ENCODE data around the gene WNT9A. TPM values are rescaled to one million over a fixed set of nuclear protein-coding genes. Genes with fewer than 3 reads are reported as not detected.

The WNT9A gene
- total and polyA plus RNA-seq, 2 of the 4 experiments (the other 2 are of a cell fraction), result 0.18 to 0.36 TPM

GRCh38 chr1:227996187-227996950 lies 48.6 kb upstream of the WNT9A start (continued):
- TF ChIP-seq MXI1 (IDR thresholded peaks at IDR 0.05; ENCODE audit: borderline replicate concordance, low read depth, low read length) (no peak), POLR2A (IDR thresholded peaks at IDR 0.05; ENCODE audit: low read depth, low read length) (no peak), RAD21 (IDR thresholded peaks at IDR 0.05; ENCODE audit: low read length) (no peak), SMC3 (IDR thresholded peaks at IDR 0.05; ENCODE audit: low read depth, low read length) (no peak), MAFK (IDR thresholded peaks at IDR 0.05; ENCODE audit: low read depth, low read length) (no peak), NFE2L2 (IDR thresholded peaks at IDR 0.05; ENCODE audit: low read depth, low read length) (no peak), CEBPB (IDR thresholded peaks at IDR 0.05; ENCODE audit: low read depth, low read length) (no peak), BHLHE40 (IDR thresholded peaks at IDR 0.05; ENCODE audit: low read depth, low read length) (no peak)
